Neural crest cell (in vitro differentiated cells): Measurements from ENCODE around the gene ARMH3. TPM values are rescaled to one million over a fixed set of nuclear protein-coding genes. Genes with fewer than 3 reads are reported as not detected.

Experiments used
- DNase-seq: peaks from one replicate; pipeline ENCODE4 v3.0.0; 2021; ENCODE audit warnings: low read depth, mixed read lengths, low spot score
- H3K27ac Mint-ChIP-seq: one replicate; pipeline ENCODE4 v1.8.0; 2021; ENCODE audit warnings: mild to moderate bottlenecking, mixed read lengths; ENCODE audit not compliant: unreplicated experiment
- H3K27me3 Mint-ChIP-seq: 2 replicates; pipeline ENCODE4 v1.8.0; 2021; ENCODE audit warnings: low read depth, mild to moderate bottlenecking, mixed read lengths
- H3K36me3 Mint-ChIP-seq: 2 replicates; pipeline ENCODE4 v1.8.0; 2021; ENCODE audit warnings: low read depth, mild to moderate bottlenecking, mixed read lengths
- H3K4me1 Mint-ChIP-seq: 2 replicates; pipeline ENCODE4 v1.8.0; 2021; ENCODE audit warnings: mixed read lengths
- H3K4me3 Mint-ChIP-seq: one replicate; pipeline ENCODE4 v1.8.0; 2021; ENCODE audit warnings: mild to moderate bottlenecking, mixed read lengths
- H3K9me3 Mint-ChIP-seq: 2 replicates; pipeline ENCODE4 v1.8.0; 2021; ENCODE audit warnings: mixed read lengths
- total RNA-seq: library from RNA; stranded (reverse); gene quantifications from 2 replicates; pipeline ENCODE4 v1.2.1, GENCODE V29; 2021
- TF ChIP-seq, protein P1 (sequence below): fragments of 200-600 bp; sonication (generic); conservative IDR thresholded peaks from 2 replicates; pipeline ENCODE4 v1.5.0; 2021; ENCODE audit warnings: antibody characterized with exemption, mild to moderate bottlenecking

The ARMH3 gene
- total RNA-seq, 1 donor from 2014 or later: 24.4 TPM

DNA sequence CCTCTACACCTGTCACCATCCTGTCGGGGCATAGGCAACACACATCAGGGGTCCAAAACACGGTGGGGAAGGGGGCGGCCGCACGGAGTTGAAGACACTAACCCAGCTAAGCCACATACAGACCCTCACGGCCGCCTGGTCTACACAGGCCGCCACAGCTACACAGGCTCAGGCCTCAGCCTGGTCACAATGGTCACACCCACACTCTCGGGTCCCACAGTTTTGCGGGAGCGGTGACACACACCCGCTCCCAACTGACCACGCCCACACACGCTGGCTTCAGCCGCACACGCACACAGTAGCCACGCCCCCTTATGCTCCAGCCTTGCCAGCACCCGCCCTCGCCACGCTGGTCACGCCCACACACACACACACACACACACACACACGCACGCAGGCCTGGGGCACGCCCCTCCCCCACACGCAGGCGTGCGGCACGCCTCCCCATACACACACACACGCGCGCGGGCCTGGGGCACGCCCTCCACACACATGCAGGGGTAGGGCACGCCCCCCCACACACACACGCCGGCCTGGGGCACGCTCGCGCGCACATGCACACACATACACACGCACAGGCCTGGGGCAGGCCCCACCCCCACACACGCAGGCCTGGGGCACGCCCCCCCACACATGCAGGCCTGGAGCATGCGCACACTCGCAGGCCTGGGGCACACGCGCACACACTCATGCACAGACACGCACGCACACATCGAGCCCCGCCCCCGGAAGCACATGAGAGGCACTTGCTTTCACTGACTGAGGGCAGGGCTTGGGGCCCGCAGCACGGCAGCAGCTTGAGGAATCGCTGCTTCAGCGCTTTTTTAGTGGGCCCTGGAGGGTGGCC lies 225.4 kb downstream of the ARMH3 start:
- H3K36me3 Mint-ChIP-seq: peaks cover 5% of the 10 kb centered on the region
- DNase-seq: peak; percentile 81
- H3K27ac Mint-ChIP-seq: peak overlapping the region; percentile 78
- peaks cover 30% of the 10 kb centered on the region for H3K4me1 Mint-ChIP-seq
- peak overlapping the region; percentile 72 for H3K4me3 Mint-ChIP-seq
- no peaks in the 10 kb centered on the region for H3K27me3 Mint-ChIP-seq
- TF ChIP-seq, protein P1, sequence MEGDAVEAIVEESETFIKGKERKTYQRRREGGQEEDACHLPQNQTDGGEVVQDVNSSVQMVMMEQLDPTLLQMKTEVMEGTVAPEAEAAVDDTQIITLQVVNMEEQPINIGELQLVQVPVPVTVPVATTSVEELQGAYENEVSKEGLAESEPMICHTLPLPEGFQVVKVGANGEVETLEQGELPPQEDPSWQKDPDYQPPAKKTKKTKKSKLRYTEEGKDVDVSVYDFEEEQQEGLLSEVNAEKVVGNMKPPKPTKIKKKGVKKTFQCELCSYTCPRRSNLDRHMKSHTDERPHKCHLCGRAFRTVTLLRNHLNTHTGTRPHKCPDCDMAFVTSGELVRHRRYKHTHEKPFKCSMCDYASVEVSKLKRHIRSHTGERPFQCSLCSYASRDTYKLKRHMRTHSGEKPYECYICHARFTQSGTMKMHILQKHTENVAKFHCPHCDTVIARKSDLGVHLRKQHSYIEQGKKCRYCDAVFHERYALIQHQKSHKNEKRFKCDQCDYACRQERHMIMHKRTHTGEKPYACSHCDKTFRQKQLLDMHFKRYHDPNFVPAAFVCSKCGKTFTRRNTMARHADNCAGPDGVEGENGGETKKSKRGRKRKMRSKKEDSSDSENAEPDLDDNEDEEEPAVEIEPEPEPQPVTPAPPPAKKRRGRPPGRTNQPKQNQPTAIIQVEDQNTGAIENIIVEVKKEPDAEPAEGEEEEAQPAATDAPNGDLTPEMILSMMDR: no peak
- H3K9me3 Mint-ChIP-seq: no peaks in the 10 kb centered on the region

DNA sequence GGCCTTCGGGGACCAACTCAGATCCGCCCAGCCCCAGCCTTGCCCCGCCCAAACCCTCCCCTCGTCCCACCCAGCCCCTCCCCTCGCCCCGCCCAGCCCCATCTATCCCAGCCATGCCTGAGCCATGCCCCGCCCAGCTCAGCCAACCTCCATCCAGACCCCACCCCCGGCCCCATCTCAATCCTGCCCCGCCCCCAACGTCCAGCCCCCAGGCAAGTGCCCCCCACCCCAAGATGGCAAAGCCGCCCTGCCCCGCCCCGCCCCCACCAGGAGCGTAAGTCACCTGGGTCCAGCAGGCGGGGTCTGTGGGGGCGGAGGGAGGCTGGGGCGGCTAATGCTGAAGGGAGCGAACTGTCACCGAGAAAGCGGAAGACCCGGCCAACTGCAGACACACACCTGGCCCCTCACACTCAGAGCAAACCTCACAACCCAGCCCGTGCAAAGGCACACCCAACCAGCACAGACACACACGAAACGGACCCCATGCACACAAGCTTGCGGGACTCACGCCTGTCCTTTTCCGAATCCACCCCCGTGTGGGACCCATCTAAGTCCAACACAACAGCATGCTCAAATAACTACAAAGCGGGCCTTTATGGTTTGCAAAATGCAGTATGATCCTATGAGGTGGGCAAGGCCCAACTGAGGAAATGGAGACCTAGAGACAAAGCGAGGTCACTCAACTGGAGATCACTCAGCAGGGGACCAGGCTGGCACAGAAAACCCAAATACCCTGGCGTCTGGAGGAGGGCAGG lies 226.2 kb downstream of the ARMH3 start:
- Mint-ChIP-seq H3K27me3 (no peaks in the 10 kb centered on the region), H3K4me1 (peaks cover 26% of the 10 kb centered on the region), H3K4me3 (peak overlapping the region; percentile 72), H3K27ac (no peak overlapping the region), H3K9me3 (no peaks in the 10 kb centered on the region), H3K36me3 (peaks cover 8% of the 10 kb centered on the region)
- TF ChIP-seq, protein P1: no peak
- DNase-seq: no peak

DNA sequence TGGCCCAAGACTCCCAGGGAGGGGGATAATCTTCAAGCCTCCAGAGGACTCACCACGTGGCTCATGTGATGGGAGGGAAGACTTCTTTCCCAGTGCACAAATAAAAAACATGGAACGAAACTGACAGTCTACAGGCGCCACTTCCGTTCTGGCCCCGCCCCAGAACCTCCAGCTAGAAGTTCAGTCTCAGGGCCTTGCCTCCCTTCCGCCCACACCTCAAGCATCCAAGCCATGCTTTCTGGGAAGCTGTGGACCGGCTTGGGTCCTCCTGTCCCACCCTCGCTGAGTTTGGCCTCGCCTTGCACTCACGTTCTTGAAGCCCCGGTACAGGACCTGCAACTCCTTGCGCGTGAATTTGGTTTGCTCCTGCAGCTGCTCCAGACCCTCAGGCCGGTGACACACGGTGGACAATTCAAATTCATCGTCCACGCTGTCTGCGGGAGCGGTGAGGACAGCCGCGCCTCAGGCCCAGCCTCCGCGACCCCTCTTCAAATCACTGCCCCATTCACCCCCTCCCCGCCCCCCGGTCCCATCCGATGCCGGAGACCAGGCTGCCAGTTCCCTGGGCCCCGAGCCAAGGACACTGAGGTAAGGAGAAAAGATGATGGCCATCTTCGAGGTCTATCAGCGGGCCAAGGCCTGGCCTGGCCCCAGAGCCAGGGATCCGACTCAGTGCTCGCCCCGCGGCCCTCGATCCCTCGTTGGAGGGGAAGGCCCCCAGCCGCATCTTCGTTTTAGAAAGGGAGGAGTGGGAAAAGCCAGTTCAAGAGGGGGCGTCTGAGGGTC lies 227.0 kb downstream of the ARMH3 start:
- no peak overlapping the region for H3K27ac Mint-ChIP-seq
- no peak for DNase-seq
- TF ChIP-seq, protein P1: no peak
- no peaks in the 10 kb centered on the region for H3K9me3 Mint-ChIP-seq
- H3K4me3 Mint-ChIP-seq: no peak overlapping the region
- peaks cover 24% of the 10 kb centered on the region for H3K4me1 Mint-ChIP-seq
- peaks cover 8% of the 10 kb centered on the region for H3K36me3 Mint-ChIP-seq
- no peaks in the 10 kb centered on the region for H3K27me3 Mint-ChIP-seq

DNA sequence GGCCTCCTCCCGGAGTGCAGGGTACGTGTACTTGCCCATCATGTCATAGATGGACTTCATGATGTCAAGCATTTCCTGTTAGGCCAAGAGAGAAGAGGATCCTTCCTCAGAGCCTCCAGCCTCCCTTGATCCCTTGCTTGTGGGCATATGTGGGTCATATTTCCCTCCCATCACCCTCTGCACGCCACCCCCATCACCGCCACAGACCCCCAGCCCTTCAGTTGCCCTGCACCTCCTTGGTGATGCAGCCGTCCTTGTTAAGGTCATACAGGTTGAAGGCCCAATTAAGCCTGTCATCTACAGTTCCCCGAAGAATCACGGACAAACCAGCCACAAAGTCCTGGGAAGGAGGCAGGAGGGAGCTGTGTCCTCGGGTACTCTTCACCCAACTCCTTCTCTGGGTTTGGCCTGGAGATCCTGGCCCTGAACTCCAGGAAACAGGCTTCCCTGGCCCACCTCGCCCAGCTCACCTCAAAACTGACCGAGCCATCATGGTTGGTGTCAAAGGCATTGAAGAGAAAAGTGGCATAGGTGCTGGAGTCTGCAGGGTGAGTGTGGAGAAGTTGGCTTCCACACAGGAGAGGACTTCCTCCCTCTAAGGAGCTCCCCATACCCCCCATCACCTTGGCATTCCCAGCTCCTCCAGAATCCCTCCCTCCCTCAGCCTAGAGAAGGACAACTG lies 227.9 kb downstream of the ARMH3 start:
- no peak overlapping the region for H3K27ac Mint-ChIP-seq
- H3K9me3 Mint-ChIP-seq: no peaks in the 10 kb centered on the region
- H3K4me1 Mint-ChIP-seq: peaks cover 24% of the 10 kb centered on the region
- peaks cover 8% of the 10 kb centered on the region for H3K36me3 Mint-ChIP-seq
- H3K4me3 Mint-ChIP-seq: peak overlapping the region; percentile 65
- H3K27me3 Mint-ChIP-seq: no peaks in the 10 kb centered on the region
- TF ChIP-seq, protein P1: no peak
- no peak for DNase-seq
